ENCODE results near the gene TMEM150C.

The TMEM150C gene

DNA sequence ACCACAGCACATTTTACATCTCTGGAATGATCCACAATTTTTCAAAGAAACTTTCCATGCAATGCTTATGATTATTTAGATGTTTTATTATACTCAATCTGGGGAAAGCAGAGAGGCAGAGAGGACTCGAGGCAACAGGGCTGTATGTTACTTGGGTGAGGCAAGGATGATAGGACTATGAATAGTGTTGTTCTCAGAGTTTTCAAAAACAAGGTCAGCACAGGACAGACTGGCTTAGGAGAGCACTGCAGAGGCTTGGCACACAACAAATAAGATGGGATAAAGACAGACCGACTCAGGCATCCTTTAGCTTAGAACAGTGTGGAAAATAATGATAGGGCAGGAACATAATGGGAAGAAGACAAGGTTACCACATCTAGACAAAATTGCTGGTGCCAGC lies 65.4 kb downstream of the TMEM150C start:
- TF ChIP-seq POLR2A (IDR thresholded peaks at IDR 0.05; ENCODE audit: extremely low read depth, insufficient read length) (no peak), MYC (IDR thresholded peaks at IDR 0.05; ENCODE audit: low read depth, low read length) (no peak)
- TF ChIP-seq, protein P1, sequence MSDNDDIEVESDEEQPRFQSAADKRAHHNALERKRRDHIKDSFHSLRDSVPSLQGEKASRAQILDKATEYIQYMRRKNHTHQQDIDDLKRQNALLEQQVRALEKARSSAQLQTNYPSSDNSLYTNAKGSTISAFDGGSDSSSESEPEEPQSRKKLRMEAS (IDR thresholded peaks at IDR 0.05; ENCODE audit: low read depth, low read length): no peak
- TF ChIP-seq, protein P2, sequence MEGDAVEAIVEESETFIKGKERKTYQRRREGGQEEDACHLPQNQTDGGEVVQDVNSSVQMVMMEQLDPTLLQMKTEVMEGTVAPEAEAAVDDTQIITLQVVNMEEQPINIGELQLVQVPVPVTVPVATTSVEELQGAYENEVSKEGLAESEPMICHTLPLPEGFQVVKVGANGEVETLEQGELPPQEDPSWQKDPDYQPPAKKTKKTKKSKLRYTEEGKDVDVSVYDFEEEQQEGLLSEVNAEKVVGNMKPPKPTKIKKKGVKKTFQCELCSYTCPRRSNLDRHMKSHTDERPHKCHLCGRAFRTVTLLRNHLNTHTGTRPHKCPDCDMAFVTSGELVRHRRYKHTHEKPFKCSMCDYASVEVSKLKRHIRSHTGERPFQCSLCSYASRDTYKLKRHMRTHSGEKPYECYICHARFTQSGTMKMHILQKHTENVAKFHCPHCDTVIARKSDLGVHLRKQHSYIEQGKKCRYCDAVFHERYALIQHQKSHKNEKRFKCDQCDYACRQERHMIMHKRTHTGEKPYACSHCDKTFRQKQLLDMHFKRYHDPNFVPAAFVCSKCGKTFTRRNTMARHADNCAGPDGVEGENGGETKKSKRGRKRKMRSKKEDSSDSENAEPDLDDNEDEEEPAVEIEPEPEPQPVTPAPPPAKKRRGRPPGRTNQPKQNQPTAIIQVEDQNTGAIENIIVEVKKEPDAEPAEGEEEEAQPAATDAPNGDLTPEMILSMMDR (IDR thresholded peaks at IDR 0.05; ENCODE audit: low read depth, low read length): no peak
- H3K4me3 ChIP-seq (ENCODE audit: low read depth, low read length): no peak overlapping the region
- DNase-seq (ENCODE audit: low read depth): no peak

DNA sequence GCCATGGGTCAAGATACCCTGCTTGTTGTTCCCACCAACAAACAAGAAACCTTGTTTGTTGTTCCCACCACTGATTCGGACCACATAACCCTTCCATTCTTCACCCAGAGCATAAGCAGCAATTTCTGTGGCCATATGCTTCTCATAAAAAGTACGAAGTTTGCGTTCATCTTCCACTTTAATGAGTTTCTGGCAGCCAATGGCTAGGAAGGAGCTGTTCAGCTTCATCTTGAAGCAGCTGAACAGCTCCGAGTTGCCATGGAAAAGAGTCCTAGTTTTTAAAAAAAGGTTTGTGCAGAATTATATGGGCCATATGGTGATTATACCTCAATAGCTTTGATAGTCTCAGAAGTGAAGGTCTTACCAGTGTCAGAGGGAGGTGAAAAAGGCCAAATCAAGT lies 66.1 kb downstream of the TMEM150C start:
- TF ChIP-seq, protein P2 (IDR thresholded peaks at IDR 0.05; ENCODE audit: low read depth, low read length): no peak
- TF ChIP-seq, protein P1 (IDR thresholded peaks at IDR 0.05; ENCODE audit: low read depth, low read length): no peak
- TF ChIP-seq MYC (IDR thresholded peaks at IDR 0.05; ENCODE audit: low read depth, low read length) (no peak), POLR2A (IDR thresholded peaks at IDR 0.05; ENCODE audit: extremely low read depth, insufficient read length) (no peak)
- H3K4me3 ChIP-seq (ENCODE audit: low read depth, low read length): no peak overlapping the region
- no peak for DNase-seq (ENCODE audit: low read depth)

DNA sequence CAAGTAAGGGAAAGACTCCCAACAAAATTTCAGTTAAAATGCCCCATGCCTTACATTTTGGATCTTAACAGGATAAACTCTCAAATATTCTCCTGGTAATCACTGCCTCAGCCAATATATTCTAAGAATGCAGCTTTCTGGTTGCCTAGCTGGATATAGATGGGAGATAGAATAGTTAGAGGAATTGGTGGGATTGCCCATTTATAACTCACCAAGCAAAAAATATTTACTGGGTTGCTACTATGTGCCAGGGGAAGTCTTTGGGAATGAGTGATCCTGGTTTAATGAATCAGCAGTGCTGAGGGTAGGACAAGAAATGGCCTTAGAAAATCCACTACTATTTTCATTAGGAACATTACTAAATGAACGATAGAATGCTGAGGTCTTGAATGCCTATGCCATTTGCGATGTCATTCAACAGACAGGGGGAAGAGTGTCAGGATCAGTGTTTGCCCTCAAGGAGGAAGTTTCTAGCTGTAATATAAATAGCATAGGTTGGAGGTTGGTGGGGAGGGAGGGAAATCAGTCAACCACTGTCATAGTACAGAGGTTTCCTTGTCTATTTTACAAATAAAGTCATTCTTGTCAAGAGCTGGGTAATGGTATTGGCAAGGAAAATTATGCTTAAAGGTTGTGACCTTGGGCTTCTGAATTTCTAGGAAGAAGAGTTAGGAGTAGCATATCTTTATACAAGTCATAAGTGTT lies 67.9 kb downstream of the TMEM150C start:
- TF ChIP-seq, protein P1 (IDR thresholded peaks at IDR 0.05; ENCODE audit: low read depth, low read length): no peak
- TF ChIP-seq, protein P2 (IDR thresholded peaks at IDR 0.05; ENCODE audit: low read depth, low read length): no peak
- TF ChIP-seq MYC (IDR thresholded peaks at IDR 0.05; ENCODE audit: low read depth, low read length): no peak
- no peak for TF ChIP-seq POLR2A (IDR thresholded peaks at IDR 0.05; ENCODE audit: extremely low read depth, insufficient read length)
- peak; percentile 14 for DNase-seq (ENCODE audit: low read depth)
- no peak overlapping the region for H3K4me3 ChIP-seq (ENCODE audit: low read depth, low read length)

DNA sequence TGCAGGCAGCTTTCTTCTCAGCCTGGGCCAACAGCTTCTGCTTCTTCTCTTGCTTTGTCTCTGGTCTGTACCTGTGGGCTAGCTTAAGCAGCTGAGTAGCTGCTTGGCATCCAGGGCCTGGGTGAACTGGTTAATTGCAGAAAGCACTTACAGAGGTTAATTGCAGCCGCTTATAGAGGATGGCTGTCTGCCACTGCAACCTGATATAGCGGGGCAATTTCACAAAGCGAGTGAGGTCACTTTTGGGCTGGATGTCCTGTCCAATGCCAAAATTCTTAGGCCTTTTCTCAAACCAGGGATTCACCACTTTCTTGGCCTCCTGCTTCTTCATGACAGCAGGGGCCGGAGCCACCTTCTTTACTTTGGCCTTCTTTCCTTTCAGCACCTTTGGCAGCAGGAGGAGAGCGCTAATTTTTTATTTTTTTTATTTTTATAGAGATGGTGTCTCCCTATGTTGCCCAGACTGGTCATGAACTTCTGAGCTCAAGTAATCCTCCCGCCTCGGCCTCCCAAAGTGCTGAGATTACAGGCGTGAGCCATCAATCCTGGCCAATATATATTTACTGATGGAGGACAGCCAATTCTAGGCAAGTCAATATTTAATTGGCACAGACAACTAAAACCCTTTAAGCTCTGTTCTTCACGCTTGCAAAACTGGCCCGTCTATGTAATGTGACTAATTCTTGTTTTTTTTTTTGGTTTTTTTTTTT lies 70.4 kb downstream of the TMEM150C start:
- DNase-seq (ENCODE audit: low read depth): no peak
- no peak for TF ChIP-seq POLR2A (IDR thresholded peaks at IDR 0.05; ENCODE audit: extremely low read depth, insufficient read length)
- TF ChIP-seq, protein P1 (IDR thresholded peaks at IDR 0.05; ENCODE audit: low read depth, low read length): no peak
- TF ChIP-seq, protein P2 (IDR thresholded peaks at IDR 0.05; ENCODE audit: low read depth, low read length): no peak
- no peak for TF ChIP-seq MYC (IDR thresholded peaks at IDR 0.05; ENCODE audit: low read depth, low read length)
- H3K4me3 ChIP-seq (ENCODE audit: low read depth, low read length): no peak overlapping the region

DNA sequence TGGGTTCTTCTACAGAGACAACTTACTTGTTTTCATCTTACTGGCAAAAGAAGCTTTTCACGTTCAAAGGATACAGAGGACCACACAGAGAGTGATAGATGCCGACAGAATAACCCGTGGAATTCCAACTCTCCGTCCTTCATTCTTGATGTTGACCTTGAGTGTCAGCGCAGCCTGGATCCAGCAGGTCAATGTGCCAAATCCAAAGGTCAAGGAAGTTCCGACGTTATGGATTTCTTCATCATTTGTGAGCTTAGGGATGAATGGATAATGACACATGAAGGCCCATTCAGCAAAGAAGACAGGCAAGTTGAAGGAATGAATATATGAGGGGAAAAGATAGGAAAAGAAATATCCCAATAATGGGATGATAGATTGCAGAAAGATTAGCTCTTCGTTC lies 71.8 kb downstream of the TMEM150C start:
- no peak overlapping the region for H3K4me3 ChIP-seq (ENCODE audit: low read depth, low read length)
- TF ChIP-seq, protein P2 (IDR thresholded peaks at IDR 0.05; ENCODE audit: low read depth, low read length): no peak
- no peak for TF ChIP-seq POLR2A (IDR thresholded peaks at IDR 0.05; ENCODE audit: extremely low read depth, insufficient read length)
- DNase-seq (ENCODE audit: low read depth): no peak

Measured in NB4 (cell line).